ENCODE measurements around the gene FN1.
"Not testable (repeated sequence)": the region's sequence is repeated elsewhere in the genome, so short reads cannot be mapped to it uniquely, and the experiment has no call there.

Gene FN1

GRCh38 chr2:215324811-215325210, 111.1 kb downstream of the FN1 start:
- DNase-seq: no peak

- DNase-seq: no peak
Observed at GRCh38 chr2:215320679-215321078, 115.2 kb downstream of the FN1 start.

DNA sequence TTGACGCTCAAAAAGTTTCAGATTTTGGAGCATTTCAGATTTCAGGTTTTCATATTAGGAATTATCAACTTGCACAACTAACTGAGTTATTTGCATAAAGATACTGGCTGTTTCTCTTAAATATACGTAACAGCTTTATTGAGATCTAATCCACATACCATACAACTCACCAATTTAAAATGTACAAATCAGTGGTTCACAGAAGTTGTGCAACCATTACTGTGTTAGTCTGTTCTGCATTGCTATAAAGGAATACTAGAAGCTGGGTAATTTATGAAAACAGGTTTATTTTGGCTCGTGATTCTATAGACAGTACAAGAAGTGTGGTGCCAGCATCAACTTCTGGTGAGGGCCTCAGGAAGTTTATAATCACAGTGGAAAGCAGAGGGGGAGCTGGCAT, 115.8 kb downstream of the FN1 start:
- no peak for DNase-seq

DNA sequence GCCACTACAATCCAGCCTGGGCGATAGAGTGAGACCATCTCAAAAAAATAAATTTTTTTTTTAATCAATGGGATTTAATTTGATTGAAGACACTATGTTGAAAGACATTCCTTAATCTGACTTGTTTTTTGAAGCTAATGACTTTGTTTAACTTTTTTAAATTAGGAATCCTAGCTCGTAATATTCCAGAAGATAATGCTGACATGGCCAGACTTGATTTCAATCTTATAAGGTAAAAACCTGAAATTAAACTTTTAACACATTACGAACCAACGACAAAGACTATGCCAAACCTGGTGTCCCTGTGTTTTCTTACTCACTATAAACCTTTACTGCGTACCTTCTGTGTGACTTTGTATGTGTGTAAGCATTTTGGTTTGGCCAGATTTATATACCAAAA, 116.4 kb downstream of the FN1 start:
- DNase-seq: no peak

GRCh38 chr2:215316336-215316735, 119.5 kb downstream of the FN1 start:
- DNase-seq: no peak

GRCh38 chr2:215315301-215315700, 120.6 kb downstream of the FN1 start:
- no peak for DNase-seq

GRCh38 chr2:215314896-215315295, 121.0 kb downstream of the FN1 start:
- no peak for DNase-seq

GRCh38 chr2:215313255-215313613, 122.6 kb downstream of the FN1 start:
- DNase-seq: no peak

GRCh38 chr2:215311625-215312396, 124.1 kb downstream of the FN1 start, which contains the start of gene ATIC:
Gene ATIC (plus strand): TSS chr2:215312059. CDS start chr2:215312143, 84 bp downstream.
- peak; percentile 86 for DNase-seq

- not testable (repeated sequence) for DNase-seq
Observed at GRCh38 chr2:215311259-215311624, 124.6 kb downstream of the FN1 start.
